ENCODE results near the gene RUBCNL. TPM values are rescaled to one million over a fixed set of nuclear protein-coding genes. Genes with fewer than 3 reads are reported as not detected.

The RUBCNL gene
- total RNA-seq, 4 donors from 2014 or later: 0.48 to 0.85 (median 0.76) TPM; not detected in 1

DNA sequence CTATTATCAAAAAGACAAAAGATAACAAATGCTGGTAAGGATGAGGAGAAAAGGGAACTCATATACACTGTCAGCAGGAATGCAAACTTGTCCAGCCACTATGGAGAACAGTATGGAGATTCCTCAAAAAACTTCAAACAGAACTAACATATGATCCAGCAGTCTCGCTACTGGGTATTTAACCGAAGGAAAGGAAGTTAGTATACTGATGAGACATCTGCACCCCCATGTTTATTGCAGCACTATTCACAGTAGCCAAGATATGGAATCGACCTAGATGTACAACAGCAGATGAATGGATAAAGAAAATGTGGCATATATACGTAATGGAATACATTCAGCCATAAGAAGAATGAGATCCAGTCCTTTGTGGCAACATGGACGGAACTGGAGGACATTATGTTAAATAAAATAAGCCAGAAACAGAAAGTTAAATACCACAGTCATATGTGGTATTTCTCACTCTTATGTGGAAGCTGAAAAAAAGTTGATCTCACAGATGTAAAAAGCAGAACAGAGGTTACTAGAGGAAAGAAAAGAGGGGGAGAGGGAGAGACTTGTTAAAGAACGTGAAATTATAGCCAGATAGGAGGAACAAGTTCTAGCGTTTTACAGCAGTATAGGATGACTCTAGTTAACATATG lies 83.2 kb downstream of the RUBCNL start:
- intact Hi-C loops (cut with DNase I): no loop called here
- Histone ChIP-seq H3K27ac (no peak overlapping the region), H3K4me1 (no peaks in the 10 kb centered on the region), H3K36me3 (no peaks in the 10 kb centered on the region), H3K9me3 (peaks cover 0 to 7% (median 0%) of the 10 kb centered on the region in 3 donors), H3K4me3 (no peak overlapping the region), H3K27me3 (no peaks in the 10 kb centered on the region)
- no peak for DNase-seq
- no peak for TF ChIP-seq POLR2A (IDR thresholded peaks at IDR 0.05)
- TF ChIP-seq, protein P1, sequence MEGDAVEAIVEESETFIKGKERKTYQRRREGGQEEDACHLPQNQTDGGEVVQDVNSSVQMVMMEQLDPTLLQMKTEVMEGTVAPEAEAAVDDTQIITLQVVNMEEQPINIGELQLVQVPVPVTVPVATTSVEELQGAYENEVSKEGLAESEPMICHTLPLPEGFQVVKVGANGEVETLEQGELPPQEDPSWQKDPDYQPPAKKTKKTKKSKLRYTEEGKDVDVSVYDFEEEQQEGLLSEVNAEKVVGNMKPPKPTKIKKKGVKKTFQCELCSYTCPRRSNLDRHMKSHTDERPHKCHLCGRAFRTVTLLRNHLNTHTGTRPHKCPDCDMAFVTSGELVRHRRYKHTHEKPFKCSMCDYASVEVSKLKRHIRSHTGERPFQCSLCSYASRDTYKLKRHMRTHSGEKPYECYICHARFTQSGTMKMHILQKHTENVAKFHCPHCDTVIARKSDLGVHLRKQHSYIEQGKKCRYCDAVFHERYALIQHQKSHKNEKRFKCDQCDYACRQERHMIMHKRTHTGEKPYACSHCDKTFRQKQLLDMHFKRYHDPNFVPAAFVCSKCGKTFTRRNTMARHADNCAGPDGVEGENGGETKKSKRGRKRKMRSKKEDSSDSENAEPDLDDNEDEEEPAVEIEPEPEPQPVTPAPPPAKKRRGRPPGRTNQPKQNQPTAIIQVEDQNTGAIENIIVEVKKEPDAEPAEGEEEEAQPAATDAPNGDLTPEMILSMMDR (IDR thresholded peaks at IDR 0.05): no peak
- 59 to 64% methylated on average over 7 of the region's 7 CpGs for WGBS, 2 donors

DNA sequence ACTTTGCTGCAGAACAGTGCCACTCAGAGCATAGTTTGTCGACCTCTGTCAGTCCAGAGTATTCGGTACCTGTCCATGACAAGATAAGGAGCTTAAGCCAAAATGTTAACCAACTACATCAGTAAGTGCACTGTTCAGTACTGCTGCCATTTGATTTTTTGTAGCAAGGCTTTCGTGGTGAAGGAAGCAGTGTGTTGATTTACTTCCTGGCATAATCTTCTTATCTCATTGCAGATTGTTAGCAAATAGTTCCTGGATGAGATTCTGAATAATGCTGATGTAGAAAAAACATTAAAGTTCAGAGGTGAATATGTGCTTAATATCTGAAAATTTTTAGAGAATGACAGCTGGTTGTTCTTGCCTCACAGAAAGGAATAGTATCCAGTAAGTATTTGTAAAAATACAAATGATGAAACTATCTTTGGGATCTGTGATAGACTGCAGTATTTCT lies 89.7 kb downstream of the RUBCNL start:
- no peaks in the 10 kb centered on the region for H3K27me3 ChIP-seq
- peak overlapping the region in 2 of 4 donors; percentile 53 to 59 for H3K27ac ChIP-seq
- intact Hi-C loops (cut with DNase I): no loop called here
- DNase-seq: no peak
- 35 to 58% methylated on average over 3 of the region's 3 CpGs for WGBS, 2 donors
- no peak overlapping the region for H3K4me3 ChIP-seq
- TF ChIP-seq, protein P1 (IDR thresholded peaks at IDR 0.05): no peak
- H3K9me3 ChIP-seq: peaks cover 0 to 7% (median 0%) of the 10 kb centered on the region in 3 donors
- H3K4me1 ChIP-seq: peaks cover 0 to 11% (median 6%) of the 10 kb centered on the region in 3 donors
- H3K36me3 ChIP-seq: no peaks in the 10 kb centered on the region

DNA sequence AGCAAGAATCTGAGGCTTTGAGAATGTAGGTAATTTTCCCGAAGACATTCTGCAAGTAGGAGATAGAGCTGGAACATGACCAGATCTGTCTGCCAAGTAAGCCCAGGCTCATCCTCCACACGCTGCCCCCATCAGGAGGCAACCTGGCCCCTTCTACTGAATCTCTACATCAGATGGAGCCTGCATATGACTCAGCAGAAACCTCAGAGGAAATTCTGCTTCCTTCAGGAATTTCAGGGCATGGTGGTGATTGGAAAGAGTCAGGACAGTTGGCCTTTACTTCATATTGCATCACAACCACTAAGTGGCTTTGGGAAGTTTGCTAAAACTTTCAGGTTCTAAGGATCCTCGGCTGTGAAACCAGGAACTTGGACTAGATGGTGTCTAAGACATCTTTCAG lies 90.1 kb downstream of the RUBCNL start:
- no peaks in the 10 kb centered on the region for H3K36me3 ChIP-seq
- 62 to 67% methylated on average over 3 of the region's 3 CpGs for WGBS, 2 donors
- H3K4me3 ChIP-seq: no peak overlapping the region
- TF ChIP-seq, protein P1 (IDR thresholded peaks at IDR 0.05): no peak
- no peak for TF ChIP-seq POLR2A (IDR thresholded peaks at IDR 0.05)
- no peaks in the 10 kb centered on the region for H3K27me3 ChIP-seq
- intact Hi-C loops (cut with DNase I): no loop called here
- DNase-seq: no peak
- peak overlapping the region in 2 of 4 donors; percentile 53 to 59 for H3K27ac ChIP-seq
- H3K4me1 ChIP-seq: peaks cover 0 to 11% (median 6%) of the 10 kb centered on the region in 3 donors
- H3K9me3 ChIP-seq: peaks cover 0 to 4% (median 0%) of the 10 kb centered on the region in 3 donors

DNA sequence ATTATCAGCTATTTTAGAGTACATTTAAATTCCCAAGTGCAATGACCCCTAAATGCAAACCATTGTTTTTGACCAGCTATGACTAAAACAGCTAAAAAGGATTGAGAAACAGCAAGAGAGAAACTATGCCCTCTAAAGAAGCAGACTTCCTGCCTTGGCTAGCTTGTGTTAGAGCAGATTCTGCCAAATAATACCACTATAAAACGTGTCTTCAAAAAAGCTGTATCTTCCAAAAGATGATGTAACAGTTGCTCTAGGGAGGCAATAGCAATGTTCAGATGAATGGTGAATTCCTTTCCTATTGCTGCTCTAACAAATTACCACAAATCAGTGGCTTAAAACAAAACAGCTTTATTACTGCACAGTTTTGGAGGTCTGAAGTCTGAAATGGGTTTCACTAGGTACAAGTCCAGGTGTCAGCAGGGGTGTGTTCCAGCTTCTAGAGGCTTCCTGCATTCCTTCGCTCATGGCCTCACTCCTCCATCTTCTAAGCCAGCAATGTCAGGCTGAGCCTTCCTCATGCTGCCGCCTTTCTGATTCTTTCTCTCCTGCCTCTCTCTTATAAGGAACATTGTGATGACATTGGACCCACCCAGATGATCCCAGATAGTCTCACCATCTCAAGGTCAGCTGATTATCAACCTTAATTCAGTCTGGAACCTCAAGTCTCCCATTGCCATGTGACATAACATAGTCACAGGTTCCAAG lies 90.8 kb downstream of the RUBCNL start:
- no peaks in the 10 kb centered on the region for H3K9me3 ChIP-seq
- H3K4me1 ChIP-seq: peaks cover 0 to 11% (median 6%) of the 10 kb centered on the region in 3 donors
- TF ChIP-seq, protein P1 (IDR thresholded peaks at IDR 0.05): no peak
- no peak for TF ChIP-seq POLR2A (IDR thresholded peaks at IDR 0.05)
- intact Hi-C loops (cut with DNase I): no loop called here
- no peak for DNase-seq
- H3K4me3 ChIP-seq: no peak overlapping the region
- no peaks in the 10 kb centered on the region for H3K27me3 ChIP-seq
- WGBS, 2 donors: 33 to 62% methylated on average over 2 to 3 of the region's 3 CpGs
- H3K27ac ChIP-seq: peak overlapping the region in 2 of 4 donors; percentile 53 to 59
- no peaks in the 10 kb centered on the region for H3K36me3 ChIP-seq

DNA sequence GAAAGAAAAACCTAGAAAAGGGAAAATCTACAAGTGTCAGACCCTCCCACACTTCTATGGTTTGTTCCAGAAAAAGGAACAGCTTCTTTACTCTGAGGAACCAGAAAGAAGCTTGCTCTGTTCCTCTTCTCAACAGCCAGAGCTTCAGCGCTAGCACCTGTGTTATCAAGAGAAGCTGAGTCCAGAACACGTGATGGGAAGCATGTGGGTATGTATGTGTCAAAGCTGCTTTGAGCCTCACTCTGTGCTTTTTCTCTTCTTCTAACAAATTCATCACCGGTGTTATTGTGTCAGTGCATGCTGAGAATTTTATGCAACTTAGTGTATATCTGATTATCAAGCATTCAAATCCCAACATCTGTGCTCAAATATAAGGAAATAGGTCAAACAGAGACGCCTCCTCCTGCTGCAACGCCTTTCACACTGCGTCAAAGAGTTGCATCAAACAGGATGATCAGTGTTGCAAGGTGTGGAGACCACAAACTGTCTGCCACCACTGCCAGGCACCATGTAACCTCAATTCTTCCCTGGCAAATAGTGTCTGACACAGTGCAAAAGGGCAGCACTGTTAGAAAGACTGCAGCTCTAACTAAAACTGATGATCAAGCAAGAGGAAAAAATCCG lies 91.4 kb downstream of the RUBCNL start:
- DNase-seq: no peak
- no peaks in the 10 kb centered on the region for H3K27me3 ChIP-seq
- H3K4me1 ChIP-seq: peaks cover 0 to 11% (median 6%) of the 10 kb centered on the region in 3 donors
- WGBS, 2 donors: 58 to 67% methylated on average over 7 of the region's 7 CpGs
- intact Hi-C loops (cut with DNase I): no loop called here
- peak overlapping the region in 2 of 4 donors; percentile 53 to 59 for H3K27ac ChIP-seq
- TF ChIP-seq POLR2A (IDR thresholded peaks at IDR 0.05): no peak
- TF ChIP-seq, protein P1 (IDR thresholded peaks at IDR 0.05): no peak
- no peaks in the 10 kb centered on the region for H3K36me3 ChIP-seq
- no peak overlapping the region for H3K4me3 ChIP-seq
- no peaks in the 10 kb centered on the region for H3K9me3 ChIP-seq
